RPMI8226 (cell line): ENCODE results near the gene XIST.
"Not testable (repeated sequence)": the region's sequence is repeated elsewhere in the genome, so short reads cannot be mapped to it uniquely, and the experiment has no call there.

Experiments used
- DNase-seq: peaks from one replicate; pipeline ENCODE4 v3.0.0-alpha.2; 2015

The XIST gene

DNA sequence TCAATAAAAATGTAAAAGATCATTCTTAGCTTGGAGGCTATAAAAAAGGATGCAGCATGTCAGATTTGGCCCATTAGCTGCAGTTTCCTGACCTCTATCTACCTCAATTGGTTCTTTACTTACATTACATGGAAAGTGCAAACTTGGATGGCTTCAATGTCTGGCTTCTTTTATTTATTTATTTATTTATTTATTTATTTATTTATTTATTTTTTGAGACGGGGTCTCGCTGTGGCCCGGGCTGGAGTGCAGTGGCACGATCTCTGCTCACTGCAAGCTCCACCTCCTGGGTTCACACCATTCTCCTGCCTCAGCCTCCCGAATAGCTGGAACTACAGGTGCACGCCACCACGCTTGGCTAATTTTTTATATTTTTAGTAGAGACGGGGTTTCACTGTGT, 60.0 kb downstream of the XIST start:
- not testable (repeated sequence) for DNase-seq

- no peak for DNase-seq
Measured at GRCh38 chrX:73785493-73785892, 67.0 kb downstream of the XIST start.
